ENCODE measurements around the gene VKORC1. TPM values are rescaled to one million over a fixed set of nuclear protein-coding genes. Genes with fewer than 3 reads are reported as not detected.

VKORC1 gene
- total and polyA plus RNA-seq, 10 donors = 23.5 to 74.2 (median 51.6) TPM

- DNase-seq = no peak
- Histone ChIP-seq H3K4me1 (peaks cover 21 to 77% (median 48%) of the 10 kb centered on the region in 6 donors), H3K27ac (peak overlapping the region; percentile 89 to 98 (median 94)), H3K36me3 (peaks cover 0 to 42% (median 38%) of the 10 kb centered on the region in 6 donors), H3K4me3 (peak overlapping the region; percentile 75 to 100 (median 96)), H3K27me3 (replicated peaks in 1 of 7) (no peaks in the 10 kb centered on the region), H3K9me3 (no peaks in the 10 kb centered on the region)
- TF ChIP-seq POLR2A (IDR thresholded peaks at IDR 0.05) (no peak), CTCF (IDR thresholded peaks at IDR 0.05 in 8 of 11, conservative IDR thresholded peaks at IDR 0.05 in 3 of 11) (no peak), POLR2AphosphoS5 (IDR thresholded peaks at IDR 0.05) (no peak)
- 0 to 2% (median 1%) methylated on average over 7 of the region's 7 CpGs for WGBS, 5 donors
- intact Hi-C loops (cut with DNase I; ENCODE audit: low total_unique reads) = loop anchor here (2.0 kb wide), 1 partner anchor 42 kb away; the partner anchor contains the start of gene STX4
Observed at GRCh38 chr16:31074814-31075183, 19.8 kb downstream of the VKORC1 start.

GRCh38 chr16:31073970-31074813 lies 20.4 kb downstream of the VKORC1 start, which contains the start of the genes ZNF646 and ZNF668:
Gene ZNF646, plus strand, starts transcription at chr16:31074422. Its CDS starts 1,903 bp downstream, at chr16:31076325.
Gene ZNF668, minus strand, starts transcription at chr16:31074240. Its CDS starts 9,781 bp downstream, at chr16:31064459.
- no peaks in the 10 kb centered on the region for H3K9me3 ChIP-seq
- TF ChIP-seq CTCF (IDR thresholded peaks at IDR 0.05 in 8 of 11, conservative IDR thresholded peaks at IDR 0.05 in 3 of 11) (peak in 3 of 11 experiments; percentile 7 to 39 (median 11)), POLR2A (IDR thresholded peaks at IDR 0.05) (peak in 2 of 3 donors; percentile 31 to 53), POLR2AphosphoS5 (IDR thresholded peaks at IDR 0.05) (peak; percentile 93 to 96 (median 93))
- peaks cover 21 to 71% (median 45%) of the 10 kb centered on the region in 6 donors for H3K4me1 ChIP-seq
- 0 to 1% (median 0%) methylated on average over 37 to 48 of the region's 48 CpGs for WGBS, 5 donors
- H3K4me3 ChIP-seq = peak within 1 kb of the TSS; percentile 75 to 100 (median 96)
- no peaks in the 10 kb centered on the region for H3K27me3 ChIP-seq (replicated peaks in 1 of 7)
- H3K36me3 ChIP-seq = peaks cover 0 to 36% (median 32%) of the 10 kb centered on the region in 6 donors
- intact Hi-C loops (cut with DNase I; ENCODE audit: low total_unique reads) = loop anchor here (2.0 kb wide), 1 partner anchor 41 kb away; the partner anchor contains the start of gene STX4
- peak within 1 kb of the TSS; percentile 89 to 98 (median 94) for H3K27ac ChIP-seq
- DNase-seq = peak; percentile 99

GRCh38 chr16:31073142-31073969 lies 21.2 kb downstream of the VKORC1 start:
- intact Hi-C loops (cut with DNase I; ENCODE audit: low total_unique reads) = no loop called here
- Histone ChIP-seq H3K27me3 (replicated peaks in 1 of 7) (no peaks in the 10 kb centered on the region), H3K4me3 (peak overlapping the region; percentile 75 to 100 (median 96)), H3K27ac (peak overlapping the region; percentile 89 to 98 (median 94)), H3K36me3 (peaks cover 0 to 28% (median 24%) of the 10 kb centered on the region in 6 donors), H3K4me1 (peaks cover 21 to 63% (median 41%) of the 10 kb centered on the region in 6 donors), H3K9me3 (no peaks in the 10 kb centered on the region)
- peak; percentile 97 for DNase-seq
- peak in 1 of 3 donors; percentile 67 for TF ChIP-seq POLR2AphosphoS5 (IDR thresholded peaks at IDR 0.05)
- TF ChIP-seq POLR2A (IDR thresholded peaks at IDR 0.05) = no peak
- peak in 2 of 11 experiments; percentile 9 to 25 for TF ChIP-seq CTCF (IDR thresholded peaks at IDR 0.05 in 8 of 11, conservative IDR thresholded peaks at IDR 0.05 in 3 of 11)
- 0 to 1% (median 0%) methylated on average over 43 to 83 of the region's 83 CpGs for WGBS, 5 donors
